ENCODE measurements around the gene MITF. TPM values are rescaled to one million over a fixed set of nuclear protein-coding genes. Genes with fewer than 3 reads are reported as not detected.

The MITF gene
- total RNA-seq, 4 donors from 2014 or later, result 1.6 to 22.5 (median 6.6) TPM

GRCh38 chr3:69695933-69696332 is 43.3 kb upstream of the MITF start:
- Histone ChIP-seq H3K27ac (no peak overlapping the region), H3K36me3 (no peaks in the 10 kb centered on the region), H3K9me3 (peaks cover 0 to 7% (median 0%) of the 10 kb centered on the region in 3 donors), H3K4me3 (no peak overlapping the region), H3K4me1 (peaks cover 0 to 4% (median 0%) of the 10 kb centered on the region in 3 donors), H3K27me3 (no peaks in the 10 kb centered on the region)
- intact Hi-C loops (cut with DNase I), result loop anchor here (10.0 kb wide), 1 partner anchor 249 kb away; no protein-coding TSS in a partner anchor
- WGBS, 2 donors, result 73 to 81% methylated on average over 4 of the region's 4 CpGs
- TF ChIP-seq CTCF (IDR thresholded peaks at IDR 0.05) (no peak), POLR2A (IDR thresholded peaks at IDR 0.05) (no peak)
- DNase-seq, result no peak

- H3K9me3 ChIP-seq, result peaks cover 0 to 10% (median 0%) of the 10 kb centered on the region in 3 donors
- TF ChIP-seq CTCF (IDR thresholded peaks at IDR 0.05), result no peak
- no peak for DNase-seq
- intact Hi-C loops (cut with DNase I), result loop anchor here (10.0 kb wide), 1 partner anchor 248 kb away; no protein-coding TSS in a partner anchor
- no peaks in the 10 kb centered on the region for H3K36me3 ChIP-seq
- 5 to 7% methylated on average over 1 of the region's 1 CpG for WGBS, 2 donors
- H3K4me3 ChIP-seq, result no peak overlapping the region
- no peaks in the 10 kb centered on the region for H3K27me3 ChIP-seq
- no peak overlapping the region for H3K27ac ChIP-seq
- no peaks in the 10 kb centered on the region for H3K4me1 ChIP-seq
Measured at GRCh38 chr3:69696367-69696766, 42.9 kb upstream of the MITF start.

- Histone ChIP-seq H3K4me1 (no peaks in the 10 kb centered on the region), H3K27me3 (no peaks in the 10 kb centered on the region), H3K9me3 (peaks cover 0 to 10% (median 0%) of the 10 kb centered on the region in 3 donors), H3K4me3 (no peak overlapping the region), H3K27ac (no peak overlapping the region), H3K36me3 (no peaks in the 10 kb centered on the region)
- WGBS, 2 donors, result 69 to 70% methylated on average over 5 of the region's 5 CpGs
- TF ChIP-seq CTCF (IDR thresholded peaks at IDR 0.05) (no peak), POLR2A (IDR thresholded peaks at IDR 0.05) (no peak)
- no peak for DNase-seq
- intact Hi-C loops (cut with DNase I), result loop anchor here (10.0 kb wide), 1 partner anchor 247 kb away; no protein-coding TSS in a partner anchor
Measured at GRCh38 chr3:69697381-69697780, 41.9 kb upstream of the MITF start.

GRCh38 chr3:69698728-69699127 is 40.5 kb upstream of the MITF start:
- Histone ChIP-seq H3K36me3 (no peaks in the 10 kb centered on the region), H3K27ac (no peak overlapping the region), H3K9me3 (peaks cover 0 to 10% (median 0%) of the 10 kb centered on the region in 3 donors), H3K27me3 (no peaks in the 10 kb centered on the region), H3K4me3 (no peak overlapping the region), H3K4me1 (no peaks in the 10 kb centered on the region)
- WGBS, 2 donors, result 77 to 96% methylated on average over 2 of the region's 2 CpGs
- no peak for DNase-seq
- intact Hi-C loops (cut with DNase I), result loop anchor here (10.0 kb wide), 1 partner anchor 246 kb away; no protein-coding TSS in a partner anchor
- TF ChIP-seq CTCF (IDR thresholded peaks at IDR 0.05) (no peak), POLR2A (IDR thresholded peaks at IDR 0.05) (no peak)

GRCh38 chr3:69699183-69699582 is 40.1 kb upstream of the MITF start:
- DNase-seq, result no peak
- Histone ChIP-seq H3K9me3 (peaks cover 0 to 10% (median 0%) of the 10 kb centered on the region in 3 donors), H3K27ac (no peak overlapping the region), H3K4me3 (no peak overlapping the region), H3K4me1 (no peaks in the 10 kb centered on the region), H3K27me3 (no peaks in the 10 kb centered on the region), H3K36me3 (no peaks in the 10 kb centered on the region)
- 90 to 100% methylated on average over 1 of the region's 1 CpG for WGBS, 2 donors
- intact Hi-C loops (cut with DNase I), result loop anchor here (10.0 kb wide), 1 partner anchor 246 kb away; no protein-coding TSS in a partner anchor
- TF ChIP-seq POLR2A (IDR thresholded peaks at IDR 0.05), result no peak
- TF ChIP-seq CTCF (IDR thresholded peaks at IDR 0.05), result no peak

Data from esophagus squamous epithelium (tissue), 5 donors.